HG03558 (cell line): ENCODE results near the gene TMEM86B.

ENCODE experiments used
- ATAC-seq: cut with Tn5 transposase; IDR thresholded peaks from one replicate; pipeline ENCODE4 v1.9.1; 2021; ENCODE audit warnings: moderate number of reproducible peaks; ENCODE audit not compliant: unreplicated experiment; ENCODE audit errors: extremely low read depth

TMEM86B gene

GRCh38 chr19:55244004-55244680, 15.6 kb upstream of the TMEM86B start:
- no peak for ATAC-seq

- no peak for ATAC-seq
Measured at GRCh38 chr19:55242517-55242916, 14.0 kb upstream of the TMEM86B start.

DNA sequence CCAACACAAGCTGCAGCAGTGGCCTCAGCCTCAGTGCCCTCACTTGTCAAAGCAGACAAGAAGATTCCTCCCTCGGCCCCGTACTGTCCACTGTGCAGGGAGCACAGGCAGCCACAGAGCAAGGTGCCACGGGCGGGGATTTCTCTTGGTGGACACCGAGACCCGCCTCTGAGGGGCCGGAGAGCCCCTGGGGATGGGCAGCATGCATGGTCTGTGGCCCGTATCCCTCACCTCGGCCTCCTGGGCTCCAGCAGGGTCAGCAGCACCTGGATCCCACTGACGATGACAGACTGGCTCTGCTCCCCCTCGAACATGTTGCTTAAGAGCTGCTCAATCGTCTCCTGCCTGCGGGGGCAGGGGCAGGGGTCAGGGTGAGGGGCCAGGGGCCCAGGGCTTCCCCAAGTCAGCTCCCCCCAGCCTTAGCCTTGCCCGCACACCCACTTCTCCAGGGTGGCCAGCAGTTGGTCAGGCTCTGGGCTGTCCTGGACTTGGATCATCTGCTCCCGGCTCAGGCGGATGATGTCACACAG, 13.4 kb upstream of the TMEM86B start:
- no peak for ATAC-seq

DNA sequence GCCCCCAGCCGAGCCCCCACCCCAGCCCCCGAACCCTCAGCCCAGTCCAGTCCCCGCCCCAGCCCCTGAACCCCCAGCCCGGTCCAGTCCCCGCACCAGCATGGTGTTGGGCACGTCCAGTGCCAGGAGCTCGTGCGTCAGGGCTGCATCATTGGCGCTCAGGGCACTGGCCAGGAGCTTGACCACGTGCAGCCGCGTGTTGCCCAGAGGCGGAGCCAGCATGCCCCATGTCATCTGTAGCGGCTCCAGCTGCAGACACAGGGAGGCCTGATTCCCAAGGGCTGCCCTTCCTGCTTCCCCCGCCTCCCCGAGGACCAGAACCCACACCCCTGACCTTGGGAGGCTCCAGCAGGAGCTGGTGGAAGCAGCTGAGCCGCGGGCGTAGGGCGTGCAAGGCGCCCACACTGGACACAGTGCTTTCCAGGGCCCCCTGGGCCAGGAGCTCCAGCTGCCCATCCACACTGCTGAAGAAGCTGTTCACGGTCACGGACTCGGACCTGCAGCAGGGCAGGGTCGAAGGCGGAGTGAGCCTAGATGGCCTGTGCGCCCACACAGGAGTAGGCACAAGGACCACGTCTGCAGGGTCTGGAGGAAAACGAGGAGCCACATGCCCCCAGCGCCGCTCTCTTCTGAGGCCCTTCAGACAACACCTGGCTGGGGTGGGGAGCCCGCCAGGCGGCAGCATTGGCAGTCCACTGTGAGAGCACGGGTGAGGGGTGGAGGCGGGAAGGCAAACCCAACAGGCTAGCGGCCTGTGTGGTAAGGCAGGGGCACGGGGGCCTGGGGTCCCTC, 12.8 kb upstream of the TMEM86B start:
- ATAC-seq = no peak

GRCh38 chr19:55240713-55241020, 12.1 kb upstream of the TMEM86B start:
- no peak for ATAC-seq

- no peak for ATAC-seq
Measured at GRCh38 chr19:55239004-55239403, 10.4 kb upstream of the TMEM86B start.

DNA sequence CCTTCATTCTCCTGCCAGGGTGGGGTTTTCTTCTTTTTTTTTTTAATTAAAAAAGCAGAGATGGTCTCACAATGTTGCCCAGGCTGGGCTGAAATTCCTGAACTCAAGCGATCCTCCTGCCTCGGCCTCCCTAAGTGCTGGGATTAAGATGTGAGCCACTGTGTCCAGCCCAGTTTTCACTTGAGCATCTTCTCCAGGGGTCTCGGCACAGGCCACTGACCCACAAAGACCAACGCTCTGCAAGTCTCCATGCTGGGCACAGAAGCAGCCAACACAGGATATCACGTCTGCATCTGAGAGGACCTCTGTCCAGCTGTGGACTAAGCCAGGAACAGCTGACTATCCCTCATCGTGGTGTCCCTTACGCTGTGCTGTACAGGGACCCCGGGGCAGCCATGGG, 9.5 kb upstream of the TMEM86B start:
- ATAC-seq = no peak

DNA sequence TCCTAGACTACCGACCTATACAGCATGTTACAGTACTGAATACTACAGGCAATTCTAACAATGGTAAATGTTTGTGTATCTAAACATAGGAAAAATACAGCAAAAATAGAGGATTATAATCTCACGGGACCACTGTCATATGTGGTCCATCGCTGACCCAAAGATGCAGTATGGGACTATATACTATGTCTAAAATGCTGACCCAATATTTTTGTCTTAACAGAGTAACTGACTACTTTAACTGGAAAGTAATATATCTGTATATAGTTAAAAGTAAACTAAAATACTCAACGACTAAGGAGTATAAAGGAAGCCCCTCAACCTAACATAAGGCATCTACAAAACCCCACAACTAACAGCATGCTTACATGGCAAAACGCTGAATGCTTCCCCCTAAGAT, 4.4 kb upstream of the TMEM86B start:
- no peak for ATAC-seq

DNA sequence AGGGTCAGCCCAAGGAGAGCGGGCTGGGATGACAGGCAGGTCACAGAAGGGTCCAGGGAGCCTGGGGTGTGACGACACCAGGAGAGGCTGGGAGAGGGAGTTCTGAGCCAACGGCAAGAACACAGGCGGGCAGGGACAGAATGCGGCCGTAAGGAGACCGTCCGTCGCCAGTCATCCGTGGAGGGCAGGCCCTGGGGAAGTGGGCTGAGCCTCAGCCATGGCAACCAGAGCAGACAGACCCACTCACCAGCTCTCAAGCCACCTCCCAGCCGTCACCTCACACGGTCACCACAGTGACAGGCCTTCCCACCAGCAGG, 3.7 kb upstream of the TMEM86B start:
- ATAC-seq = no peak

DNA sequence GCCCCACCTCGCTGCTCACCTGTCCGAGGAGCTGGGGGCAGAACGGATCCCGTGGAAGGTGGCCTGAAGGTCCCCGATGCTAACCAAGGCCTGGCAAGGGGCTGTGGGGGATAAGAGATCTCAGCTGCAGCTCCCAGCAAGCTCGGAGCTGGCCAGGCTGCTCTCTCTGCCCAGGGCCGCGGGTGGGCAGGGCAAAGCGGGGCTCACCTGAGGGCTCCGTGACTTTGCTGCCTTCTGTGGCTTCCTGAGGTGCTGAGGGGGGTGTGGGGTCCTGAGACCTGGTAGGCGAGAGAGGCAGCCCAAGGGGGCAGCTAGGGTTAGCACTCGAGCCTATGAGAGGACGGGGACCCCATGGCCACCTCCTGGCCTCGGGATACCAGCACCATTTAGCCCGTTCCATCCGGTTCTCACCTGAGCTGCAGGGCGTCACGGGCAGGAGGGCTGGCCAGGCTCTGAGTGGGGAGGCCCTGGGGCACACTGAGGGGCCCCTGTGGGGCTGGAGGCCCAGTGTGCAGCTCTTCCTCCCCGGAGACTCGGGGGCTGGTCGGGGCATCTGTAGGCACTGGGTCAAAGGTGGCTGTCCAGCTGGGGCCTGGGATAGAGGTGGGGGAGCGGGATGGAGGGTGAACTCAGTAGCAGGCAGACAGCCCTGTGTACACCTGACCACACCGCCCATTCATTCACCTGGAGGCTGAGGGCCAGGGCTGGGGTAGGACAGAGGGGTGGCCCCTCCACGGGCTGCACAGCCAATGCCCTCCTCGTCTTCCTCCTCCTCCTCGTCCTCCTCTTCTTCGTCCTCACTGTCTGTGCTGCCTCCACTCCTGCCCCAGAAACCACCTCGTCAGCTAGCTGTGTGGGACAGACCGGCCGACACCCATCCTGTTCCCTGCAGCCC, 3.1 kb upstream of the TMEM86B start:
- ATAC-seq = no peak

DNA sequence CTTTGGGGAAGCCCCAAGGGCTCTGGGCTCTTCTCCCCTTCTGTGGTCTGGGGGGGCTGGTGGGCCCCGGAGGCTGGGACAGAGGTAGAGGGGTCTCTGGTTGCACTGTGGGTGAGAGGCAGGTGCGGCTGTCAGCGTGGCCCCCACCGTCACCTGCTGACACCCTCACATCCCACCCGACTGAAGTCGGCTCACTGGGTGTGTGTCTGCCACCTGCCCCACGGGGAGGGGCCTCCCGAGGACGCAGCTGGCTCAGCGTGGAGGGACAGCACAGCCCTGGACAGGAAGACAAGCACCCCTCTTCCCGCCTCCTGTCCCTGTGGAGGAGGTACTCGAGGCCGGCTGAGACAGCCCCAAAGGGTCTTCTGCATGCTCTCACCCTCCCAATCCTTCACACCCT, 2.2 kb upstream of the TMEM86B start:
- ATAC-seq = no peak

DNA sequence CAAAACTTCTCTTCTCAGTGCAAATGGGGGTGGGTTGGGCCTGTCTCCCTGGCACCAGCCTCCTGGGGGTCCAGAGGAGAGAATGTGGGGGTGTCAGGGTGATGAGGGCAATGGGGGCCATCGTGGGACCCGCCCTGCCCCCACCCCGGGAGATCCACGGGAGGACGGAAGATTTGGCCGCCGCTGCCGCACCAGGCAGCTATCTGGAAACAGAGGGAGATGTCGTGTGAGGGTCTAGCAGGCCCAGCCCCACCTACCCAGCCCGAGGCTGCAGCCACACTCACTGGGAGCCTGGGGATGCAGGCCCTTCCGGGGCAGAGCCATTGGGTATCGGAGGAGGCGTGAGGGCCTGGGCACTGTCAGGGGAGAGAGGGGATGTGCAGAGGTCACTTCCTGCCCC, 1.8 kb upstream of the TMEM86B start:
- ATAC-seq = no peak

DNA sequence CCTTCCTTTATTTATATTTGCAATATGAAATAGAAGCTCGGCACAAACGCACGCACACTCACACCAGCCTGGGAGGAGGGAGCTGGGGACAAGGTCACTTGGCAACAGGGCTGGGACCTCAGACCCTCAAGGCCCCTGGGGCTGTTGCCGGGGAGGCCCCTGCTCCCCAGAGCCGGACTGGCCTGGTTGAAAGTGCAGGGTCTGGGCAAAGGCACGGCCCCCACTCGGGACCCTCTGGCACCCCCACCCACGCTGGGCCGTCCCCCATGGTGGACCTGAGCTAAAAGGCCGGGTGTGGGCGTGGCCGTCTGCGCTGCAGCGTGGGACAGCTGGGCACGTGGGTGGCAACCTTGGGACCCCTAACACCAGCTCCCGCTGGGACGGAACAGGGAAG, 1.2 kb upstream of the TMEM86B start:
- no peak for ATAC-seq

DNA sequence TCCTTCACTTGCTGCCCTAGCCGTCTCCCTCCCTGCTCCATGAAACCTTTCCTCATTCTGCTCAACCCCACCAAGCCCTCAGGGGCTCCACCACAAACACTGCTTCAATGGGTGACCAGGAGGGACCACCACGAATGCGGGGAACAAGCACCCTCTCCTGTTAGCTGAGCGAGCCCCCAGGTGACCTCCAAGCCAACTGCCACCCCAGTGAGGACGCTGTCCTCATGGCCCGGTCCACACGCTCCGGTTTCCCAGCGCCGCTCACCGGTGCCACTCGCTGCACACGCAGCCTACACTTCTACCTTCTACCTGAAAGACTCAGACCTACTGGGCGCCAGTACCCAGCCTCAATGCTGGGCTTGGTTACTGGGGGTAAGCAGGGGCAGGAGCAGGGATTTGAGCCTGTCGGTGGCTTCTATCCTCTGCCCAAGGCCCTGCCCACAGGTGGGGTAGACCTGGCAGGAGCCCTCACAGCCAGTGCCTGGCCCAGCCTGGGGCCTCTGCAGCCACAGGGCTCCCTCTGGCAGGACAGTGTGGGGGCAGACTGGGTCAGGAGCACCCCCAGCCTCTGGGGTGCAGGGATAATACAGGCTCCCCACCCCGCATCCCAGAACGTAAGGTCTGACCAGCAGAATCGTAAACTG, 704 bp upstream of the TMEM86B start:
- no peak for ATAC-seq

DNA sequence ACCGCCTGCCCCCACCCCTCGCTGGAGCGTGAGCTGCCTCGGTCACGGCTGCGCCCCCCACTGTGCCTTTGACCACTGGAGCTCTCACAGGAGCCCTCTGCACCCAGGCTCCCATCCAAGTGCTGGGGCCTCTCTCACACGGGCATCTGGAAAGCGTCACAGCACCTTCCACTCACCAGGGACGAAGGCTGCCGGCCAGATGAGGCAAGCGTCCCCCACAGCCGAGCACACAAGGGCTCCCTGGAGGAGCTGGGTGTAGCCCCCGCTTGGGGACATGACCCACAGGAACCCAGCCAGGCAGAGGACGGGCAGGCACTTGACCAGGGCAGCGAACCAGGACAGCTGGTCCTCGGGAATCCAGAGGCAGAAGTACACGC, 560 bp downstream of the TMEM86B start:
- no peak for ATAC-seq

GRCh38 chr19:55227241-55228014, 1.1 kb downstream of the TMEM86B start:
- no peak for ATAC-seq

DNA sequence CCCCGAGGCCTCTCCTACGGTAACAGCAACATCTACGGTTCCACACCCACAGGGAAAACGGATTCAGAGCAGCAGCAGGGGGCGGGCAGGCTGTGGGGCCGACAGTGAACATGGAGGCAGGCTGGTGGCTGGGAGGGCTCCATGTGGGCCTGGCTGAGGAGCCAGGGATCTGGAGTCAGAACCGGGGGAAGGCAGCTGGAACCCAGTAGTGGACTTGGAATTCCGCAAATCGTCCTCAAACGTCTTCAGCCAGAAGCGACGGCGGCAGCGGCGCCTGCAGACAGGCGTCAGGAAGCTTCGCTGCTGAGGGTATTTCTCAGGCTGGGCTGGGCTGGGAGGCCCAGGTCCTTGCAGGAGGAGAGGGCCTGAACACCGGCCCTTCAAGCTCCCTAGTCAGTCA, 1.8 kb downstream of the TMEM86B start:
- no peak for ATAC-seq

- no peak for ATAC-seq
Measured at GRCh38 chr19:55226273-55226672, 2.3 kb downstream of the TMEM86B start.

- no peak for ATAC-seq
Measured at GRCh38 chr19:55225415-55225958, 3.1 kb downstream of the TMEM86B start.
